ENCODE data around the gene CD1E. TPM values are rescaled to one million over a fixed set of nuclear protein-coding genes. Genes with fewer than 3 reads are reported as not detected.

The CD1E gene
- total RNA-seq, 1 donor from 2014 or later = not detected

GRCh38 chr1:158327481-158327880, 26.2 kb upstream of the CD1E start:
- TF ChIP-seq CTCF (IDR thresholded peaks at IDR 0.05; ENCODE audit: unreplicated experiment) = no peak
- Mint-ChIP-seq H3K9me3 (ENCODE audit: unreplicated experiment) (no peaks in the 10 kb centered on the region), H3K27me3 (ENCODE audit: unreplicated experiment) (no peaks in the 10 kb centered on the region), H3K27ac (ENCODE audit: unreplicated experiment) (no peak overlapping the region), H3K4me1 (ENCODE audit: unreplicated experiment) (no peaks in the 10 kb centered on the region), H3K4me3 (ENCODE audit: unreplicated experiment) (no peak overlapping the region), H3K36me3 (ENCODE audit: low read depth, unreplicated experiment) (no peaks in the 10 kb centered on the region)
- DNase-seq (ENCODE audit: low spot score) = no peak

GRCh38 chr1:158328426-158328825, 25.3 kb upstream of the CD1E start:
- H3K36me3 Mint-ChIP-seq (ENCODE audit: low read depth, unreplicated experiment) = no peaks in the 10 kb centered on the region
- no peak for DNase-seq (ENCODE audit: low spot score)
- no peak overlapping the region for H3K27ac Mint-ChIP-seq (ENCODE audit: unreplicated experiment)
- no peaks in the 10 kb centered on the region for H3K27me3 Mint-ChIP-seq (ENCODE audit: unreplicated experiment)
- H3K4me1 Mint-ChIP-seq (ENCODE audit: unreplicated experiment) = no peaks in the 10 kb centered on the region
- H3K4me3 Mint-ChIP-seq (ENCODE audit: unreplicated experiment) = no peak overlapping the region
- TF ChIP-seq CTCF (IDR thresholded peaks at IDR 0.05; ENCODE audit: unreplicated experiment) = no peak
- no peaks in the 10 kb centered on the region for H3K9me3 Mint-ChIP-seq (ENCODE audit: unreplicated experiment)

- H3K4me1 Mint-ChIP-seq (ENCODE audit: unreplicated experiment) = no peaks in the 10 kb centered on the region
- H3K9me3 Mint-ChIP-seq (ENCODE audit: unreplicated experiment) = no peaks in the 10 kb centered on the region
- H3K27ac Mint-ChIP-seq (ENCODE audit: unreplicated experiment) = no peak overlapping the region
- no peak for DNase-seq (ENCODE audit: low spot score)
- H3K4me3 Mint-ChIP-seq (ENCODE audit: unreplicated experiment) = no peak overlapping the region
- no peaks in the 10 kb centered on the region for H3K36me3 Mint-ChIP-seq (ENCODE audit: low read depth, unreplicated experiment)
- H3K27me3 Mint-ChIP-seq (ENCODE audit: unreplicated experiment) = no peaks in the 10 kb centered on the region
- no peak for TF ChIP-seq CTCF (IDR thresholded peaks at IDR 0.05; ENCODE audit: unreplicated experiment)
Observed at GRCh38 chr1:158329300-158329699, 24.4 kb upstream of the CD1E start.

GRCh38 chr1:158329733-158330132, 24.0 kb upstream of the CD1E start:
- no peak for DNase-seq (ENCODE audit: low spot score)
- Mint-ChIP-seq H3K4me1 (ENCODE audit: unreplicated experiment) (peaks cover 2% of the 10 kb centered on the region), H3K9me3 (ENCODE audit: unreplicated experiment) (no peaks in the 10 kb centered on the region)

More at GRCh38 chr1:158329733-158330132, 24.0 kb upstream of the CD1E start:
- Mint-ChIP-seq H3K27me3 (ENCODE audit: unreplicated experiment) (no peaks in the 10 kb centered on the region), H3K27ac (ENCODE audit: unreplicated experiment) (no peak overlapping the region), H3K4me3 (ENCODE audit: unreplicated experiment) (no peak overlapping the region), H3K36me3 (ENCODE audit: low read depth, unreplicated experiment) (no peaks in the 10 kb centered on the region)
- no peak for TF ChIP-seq CTCF (IDR thresholded peaks at IDR 0.05; ENCODE audit: unreplicated experiment)
